Lower leg skin (tissue), 3 donors: ENCODE measurements around the gene LRRC32.

Experiments
- POLR2A ChIP-seq, 2 donors: fragments of 450-650 bp; IDR thresholded peaks; one replicate each; pipeline ENCODE4 v1.6.1; 2016 to 2017; ENCODE audit warnings: antibody characterized with exemption in 2 of 2, mild to moderate bottlenecking in 1 of 2, moderate library complexity in 1 of 2
- TF ChIP-seq, protein P1 (sequence below), 3 donors: fragments of 450-650 bp; IDR thresholded peaks; one replicate each; pipeline ENCODE4 v1.5.1; 2016; ENCODE audit warnings: antibody characterized with exemption in 3 of 3, mild to moderate bottlenecking in 3 of 3, moderate library complexity in 2 of 3

DNA sequence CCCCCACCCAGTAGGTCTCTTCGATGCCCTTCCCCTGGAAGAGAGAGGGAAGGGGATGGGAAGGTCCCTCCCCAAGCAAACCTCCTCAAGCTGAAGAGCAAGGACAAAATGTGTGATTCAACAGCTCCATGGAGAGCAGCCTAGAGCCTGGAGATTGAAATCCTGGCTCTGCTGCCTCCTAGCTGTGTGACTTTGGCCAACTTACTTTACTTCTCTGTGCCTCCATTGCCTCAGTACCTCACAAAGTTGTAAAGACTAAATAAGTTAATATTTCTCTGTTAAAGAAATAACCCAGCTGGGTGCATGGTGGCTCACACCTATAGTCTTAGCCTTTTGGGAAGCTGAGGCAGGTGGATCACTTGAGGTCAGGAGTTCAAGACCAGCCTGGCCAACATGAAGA, 21.1 kb upstream of the LRRC32 start:
- TF ChIP-seq, protein P1, sequence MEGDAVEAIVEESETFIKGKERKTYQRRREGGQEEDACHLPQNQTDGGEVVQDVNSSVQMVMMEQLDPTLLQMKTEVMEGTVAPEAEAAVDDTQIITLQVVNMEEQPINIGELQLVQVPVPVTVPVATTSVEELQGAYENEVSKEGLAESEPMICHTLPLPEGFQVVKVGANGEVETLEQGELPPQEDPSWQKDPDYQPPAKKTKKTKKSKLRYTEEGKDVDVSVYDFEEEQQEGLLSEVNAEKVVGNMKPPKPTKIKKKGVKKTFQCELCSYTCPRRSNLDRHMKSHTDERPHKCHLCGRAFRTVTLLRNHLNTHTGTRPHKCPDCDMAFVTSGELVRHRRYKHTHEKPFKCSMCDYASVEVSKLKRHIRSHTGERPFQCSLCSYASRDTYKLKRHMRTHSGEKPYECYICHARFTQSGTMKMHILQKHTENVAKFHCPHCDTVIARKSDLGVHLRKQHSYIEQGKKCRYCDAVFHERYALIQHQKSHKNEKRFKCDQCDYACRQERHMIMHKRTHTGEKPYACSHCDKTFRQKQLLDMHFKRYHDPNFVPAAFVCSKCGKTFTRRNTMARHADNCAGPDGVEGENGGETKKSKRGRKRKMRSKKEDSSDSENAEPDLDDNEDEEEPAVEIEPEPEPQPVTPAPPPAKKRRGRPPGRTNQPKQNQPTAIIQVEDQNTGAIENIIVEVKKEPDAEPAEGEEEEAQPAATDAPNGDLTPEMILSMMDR (IDR thresholded peaks at IDR 0.05), result no peak
- no peak for TF ChIP-seq POLR2A (IDR thresholded peaks at IDR 0.05)
